HG03280 (cell line): ENCODE data around the gene EFL1.
"Not testable (repeated sequence)": the region's sequence is repeated elsewhere in the genome, so short reads cannot be mapped to it uniquely, and the experiment has no call there.

Source experiments
- ATAC-seq: cut with Tn5 transposase; IDR thresholded peaks from one replicate; pipeline ENCODE4 v1.9.1; 2021; ENCODE audit warnings: mild to moderate bottlenecking, moderate library complexity; ENCODE audit not compliant: unreplicated experiment

Gene EFL1

GRCh38 chr15:82282386-82282785 is 19.9 kb upstream of the EFL1 start:
- ATAC-seq: not testable (repeated sequence)

GRCh38 chr15:82281276-82281675 is 18.7 kb upstream of the EFL1 start:
- ATAC-seq: not testable (repeated sequence)

DNA sequence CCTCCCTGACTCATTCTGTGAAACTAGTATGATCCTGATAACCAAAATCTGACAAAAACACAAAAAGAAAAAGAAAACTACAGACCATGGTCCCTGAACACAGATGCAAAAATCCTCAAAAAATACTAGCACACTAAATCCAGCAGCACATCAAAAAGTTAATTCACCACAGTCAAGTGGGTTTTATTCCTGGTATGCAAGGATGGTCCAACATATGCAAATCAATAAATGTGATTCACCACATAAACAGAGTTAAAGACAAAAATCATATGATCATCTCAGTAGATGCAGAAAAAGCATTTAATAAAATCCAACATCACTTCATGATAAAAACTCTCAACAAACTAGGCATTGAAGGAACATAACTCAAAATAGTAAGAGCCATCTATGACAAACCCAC is 12.9 kb upstream of the EFL1 start:
- no peak for ATAC-seq

DNA sequence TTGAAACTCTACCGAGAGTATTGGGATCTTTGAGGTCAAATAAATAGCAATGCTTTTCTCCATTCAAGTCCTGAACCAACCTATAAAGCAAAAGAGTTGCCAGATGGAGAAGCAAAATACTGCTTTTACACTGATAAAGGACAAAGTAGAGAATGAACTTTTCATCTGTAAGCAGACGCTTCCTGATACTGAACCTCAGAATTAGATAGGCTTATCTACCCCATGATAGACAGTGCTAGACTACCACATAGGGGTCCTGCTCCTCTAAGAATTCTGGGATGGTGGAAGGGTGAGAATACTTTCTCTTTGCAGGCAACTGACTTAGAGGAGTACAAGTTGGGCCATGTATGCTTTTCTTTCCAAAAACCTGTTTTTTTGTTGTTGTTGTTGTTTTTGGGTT is 9.6 kb upstream of the EFL1 start:
- no peak for ATAC-seq

- not testable (repeated sequence) for ATAC-seq
Measured at GRCh38 chr15:82268454-82268853, 5.9 kb upstream of the EFL1 start.

GRCh38 chr15:82267137-82267536 is 4.6 kb upstream of the EFL1 start:
- not testable (repeated sequence) for ATAC-seq

DNA sequence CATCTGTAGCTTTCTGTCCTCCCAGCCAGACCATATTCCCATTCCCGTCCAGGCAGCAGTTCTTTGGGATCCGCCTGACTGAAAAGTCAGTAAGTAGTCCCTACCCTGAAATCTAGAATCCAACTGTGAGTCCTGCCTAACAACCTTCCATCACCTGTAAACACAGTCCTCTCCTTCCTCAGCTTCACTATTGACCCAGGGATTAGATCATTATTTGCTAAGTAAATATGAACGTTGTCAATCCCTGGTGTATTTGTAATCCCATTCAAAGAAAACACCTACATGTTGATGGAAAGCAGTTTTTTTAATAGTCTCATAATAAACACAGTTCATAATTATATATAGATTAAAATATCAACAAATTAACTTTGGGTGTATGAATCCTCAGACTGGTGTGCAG is 816 bp upstream of the EFL1 start:
- ATAC-seq: no peak

GRCh38 chr15:82261566-82262421 is 740 bp downstream of the EFL1 start:
- peak; percentile 12 for ATAC-seq

GRCh38 chr15:82248261-82248660 is 14.3 kb downstream of the EFL1 start:
- ATAC-seq: not testable (repeated sequence)

DNA sequence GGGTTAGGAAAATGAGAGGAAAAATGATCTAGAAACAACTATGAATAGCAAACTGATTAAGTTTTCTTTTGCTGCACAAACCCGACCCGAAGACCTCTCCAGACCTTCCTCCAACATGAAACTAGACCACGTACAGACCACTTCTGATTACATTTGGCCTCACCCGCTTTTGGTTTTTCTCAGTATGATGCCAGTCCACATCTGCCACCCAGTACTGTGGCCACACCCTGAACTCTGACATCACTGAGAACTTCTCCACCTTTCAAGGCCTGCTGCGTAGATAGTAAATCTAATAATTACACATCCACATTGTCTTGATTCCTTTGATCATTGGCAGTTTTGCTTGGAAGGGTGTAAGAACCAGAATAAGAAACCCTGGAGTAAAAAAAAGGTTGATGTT is 16.6 kb downstream of the EFL1 start:
- not testable (repeated sequence) for ATAC-seq

DNA sequence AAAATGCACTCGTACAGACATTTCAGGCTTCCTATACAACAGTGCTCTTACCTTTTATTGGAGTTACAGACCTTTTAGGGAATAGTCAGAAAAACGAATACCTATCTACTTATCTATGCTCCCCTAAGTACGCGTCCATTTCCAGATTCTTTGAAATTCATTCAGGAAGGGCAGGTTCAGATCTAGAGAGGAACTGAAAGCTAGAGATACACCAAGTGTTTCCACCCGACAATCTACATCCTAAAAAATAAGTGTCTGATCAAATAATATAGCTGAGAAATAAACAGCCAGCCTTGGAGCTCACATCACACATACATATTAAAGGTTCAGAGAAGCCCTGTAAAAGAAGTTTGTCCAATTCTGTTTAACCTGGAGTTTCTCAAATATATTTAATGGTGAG is 18.9 kb downstream of the EFL1 start:
- ATAC-seq: not testable (repeated sequence)

DNA sequence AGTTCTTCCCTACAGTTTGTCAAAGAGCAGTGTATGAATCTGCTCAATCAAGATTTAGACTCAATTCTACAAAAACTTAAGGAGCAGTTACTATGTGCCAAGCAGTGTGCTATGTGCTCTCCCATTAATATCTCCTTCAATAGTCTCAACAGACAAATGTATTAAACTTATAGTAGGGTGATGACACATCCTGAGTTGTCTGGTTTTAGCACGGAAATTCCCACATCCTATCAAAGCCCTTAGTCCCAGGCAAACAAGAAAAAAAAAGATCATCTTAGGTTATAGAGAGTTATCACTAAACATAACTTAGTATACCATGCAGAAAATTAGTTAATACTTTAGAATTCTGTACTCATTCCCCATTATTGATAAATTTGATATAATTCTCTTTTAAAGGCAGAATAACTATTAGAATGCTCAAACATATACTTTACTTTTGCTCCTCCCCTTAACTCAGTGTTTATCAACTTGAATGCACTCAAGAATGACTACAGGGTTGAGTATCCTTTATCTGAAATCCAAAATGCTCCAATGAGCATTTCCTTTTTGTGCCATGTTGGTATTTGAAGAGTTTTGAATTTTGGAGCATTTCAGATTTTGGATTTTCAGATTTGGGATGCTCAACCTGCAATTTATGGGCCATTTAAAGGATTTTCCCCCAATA is 20.6 kb downstream of the EFL1 start:
- ATAC-seq: not testable (repeated sequence)

- ATAC-seq: no peak
Measured at GRCh38 chr15:82239685-82240391, 22.7 kb downstream of the EFL1 start.

GRCh38 chr15:82237944-82238534 is 24.5 kb downstream of the EFL1 start:
- not testable (repeated sequence) for ATAC-seq

DNA sequence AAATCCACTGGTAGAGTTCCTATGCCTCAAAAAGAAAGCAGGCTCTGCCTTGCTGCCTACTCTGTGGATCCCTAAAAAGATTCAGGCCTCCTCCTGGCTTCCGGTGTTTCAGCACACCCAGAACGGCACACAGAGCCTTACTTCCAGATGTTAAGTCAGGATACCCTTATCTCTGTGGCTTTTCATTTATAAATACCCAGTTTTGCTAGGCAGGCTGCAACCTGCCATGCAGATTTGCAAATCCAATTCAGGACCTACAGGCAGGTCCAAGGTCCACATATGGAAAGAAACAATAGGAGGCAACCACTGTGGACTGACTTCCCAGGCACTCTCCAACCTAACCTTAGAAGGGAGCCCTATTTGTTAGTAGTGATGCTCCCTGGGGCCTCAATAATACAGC is 30.7 kb downstream of the EFL1 start:
- no peak for ATAC-seq

GRCh38 chr15:82231233-82231632 is 31.3 kb downstream of the EFL1 start:
- ATAC-seq: no peak

DNA sequence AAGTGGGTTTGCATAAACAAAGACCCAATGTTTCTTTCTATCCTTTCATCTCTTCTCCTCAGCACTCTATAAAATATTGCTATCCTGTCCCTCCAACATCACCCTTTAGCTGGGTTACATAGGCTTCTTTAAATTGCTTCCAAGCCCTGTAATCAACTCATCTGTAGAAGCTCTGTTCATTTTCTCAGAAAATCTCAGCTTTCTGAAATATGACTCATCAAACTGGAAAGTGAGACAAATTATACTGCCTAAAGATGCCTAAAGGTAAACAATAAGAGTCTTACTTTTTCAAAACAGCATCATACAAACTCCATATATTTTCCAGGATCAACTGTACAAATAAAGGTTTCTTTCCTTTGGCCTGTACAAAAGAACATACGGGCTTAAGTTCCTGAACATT is 33.8 kb downstream of the EFL1 start:
- ATAC-seq: no peak

DNA sequence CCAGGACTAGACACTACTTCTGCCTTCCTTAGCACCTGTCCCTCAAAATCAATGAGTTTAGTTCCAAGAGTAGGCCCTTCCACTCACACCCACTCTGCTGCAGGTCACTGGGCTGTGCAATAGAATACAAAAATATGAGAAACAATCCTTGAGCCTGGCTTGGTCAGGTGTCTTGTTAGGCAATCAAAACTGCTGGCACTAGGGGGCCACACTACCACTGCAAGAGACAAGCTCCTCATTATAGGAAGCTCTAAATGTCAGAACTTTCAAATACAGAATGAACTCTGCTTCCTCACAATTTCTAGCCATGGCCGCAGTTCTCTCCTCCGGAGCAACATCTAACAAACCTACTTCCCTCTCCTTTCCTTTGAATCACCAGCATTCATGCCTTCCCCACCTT is 41.0 kb downstream of the EFL1 start:
- not testable (repeated sequence) for ATAC-seq

DNA sequence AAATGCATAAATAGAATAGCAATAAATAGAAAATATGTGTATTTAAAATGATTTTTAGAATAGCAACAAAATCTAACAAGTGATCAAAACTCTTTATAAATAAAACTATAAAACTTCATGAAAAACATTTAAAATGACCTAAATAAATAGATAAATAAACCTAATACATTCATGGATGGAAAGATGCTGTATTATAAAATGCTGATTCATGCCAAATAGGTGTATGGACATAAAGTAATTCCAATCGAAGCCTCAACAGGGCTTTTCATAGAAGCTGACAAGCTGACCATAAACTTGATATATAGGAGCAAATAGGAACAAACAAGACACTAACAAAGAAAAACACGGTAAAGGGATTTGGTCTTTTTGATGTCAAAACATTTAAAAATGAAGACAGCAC is 46.4 kb downstream of the EFL1 start:
- ATAC-seq: not testable (repeated sequence)

- ATAC-seq: not testable (repeated sequence)
Measured at GRCh38 chr15:82212201-82212600, 50.3 kb downstream of the EFL1 start.

DNA sequence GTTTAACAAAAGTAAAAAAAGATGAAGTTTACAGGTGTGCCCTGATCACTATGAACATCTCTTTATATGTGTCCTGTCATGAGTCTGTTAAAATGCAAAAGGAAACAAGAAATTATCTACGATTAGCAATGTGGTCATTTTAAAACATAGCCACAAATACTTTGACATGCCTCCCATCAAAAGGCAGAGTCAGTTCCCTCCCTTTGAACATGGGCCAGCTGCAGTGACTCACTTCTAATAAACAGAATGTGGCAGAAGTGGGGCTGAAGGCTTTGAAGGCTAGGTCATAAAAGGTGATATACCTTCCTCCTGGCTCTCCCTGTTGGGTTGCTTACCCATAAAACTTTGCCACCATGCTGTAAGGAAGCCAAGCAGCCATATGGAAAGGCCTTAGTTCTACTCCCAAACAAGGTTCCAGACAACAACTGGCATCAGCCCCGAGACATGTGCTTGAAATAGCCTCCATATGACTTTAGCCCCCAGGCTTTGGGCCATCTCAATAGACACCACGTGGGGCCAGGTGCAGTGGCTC is 52.4 kb downstream of the EFL1 start:
- ATAC-seq: not testable (repeated sequence)
